Uterus (tissue), 4 donors: Measurements from ENCODE around the gene CHST15. TPM values are rescaled to one million over a fixed set of nuclear protein-coding genes. Genes with fewer than 3 reads are reported as not detected.
A peak's percentile ranks its signal among the peaks of the same experiment; 100 is the strongest.

ENCODE experiments used
- DNase-seq, 2 donors: peaks; one replicate each; pipeline ENCODE4 v3.0.0-alpha.2; 2019 to 2020
- H3K27ac ChIP-seq, 2 donors: fragments of 200-600 bp; sonication (generic); 1 replicate in 1 of 2; 2 replicates in 1 of 2; pipeline ENCODE4 v1.5.1; 2016 to 2018
- H3K27me3 ChIP-seq, 2 donors: fragments of 200-600 bp; sonication (generic); one replicate each; pipeline ENCODE4 v1.5.1; 2018 to 2019; ENCODE audit warnings: control low read depth in 1 of 2
- H3K36me3 ChIP-seq, 2 donors: fragments of 200-600 bp; sonication (generic); one replicate each; pipeline ENCODE4 v1.5.1; 2019; ENCODE audit warnings: control low read depth in 1 of 2
- H3K4me1 ChIP-seq, 2 donors: fragments of 200-600 bp; sonication (generic); one replicate each; pipeline ENCODE4 v1.5.1; 2018 to 2019; ENCODE audit warnings: control low read depth in 1 of 2
- H3K4me3 ChIP-seq, 2 donors: fragments of 200-600 bp; sonication (generic); 1 replicate in 1 of 2; 2 replicates in 1 of 2; pipeline ENCODE4 v1.5.1; 2018 to 2019; ENCODE audit warnings: mild to moderate bottlenecking in 1 of 2
- H3K9me3 ChIP-seq, 2 donors: fragments of 200-600 bp; sonication (generic); one replicate each; pipeline ENCODE4 v1.5.1; 2019; ENCODE audit warnings: control low read depth in 1 of 2
- CTCF ChIP-seq, 4 experiments: fragments of 200-600 bp in 2 of 4; fragments of 450-650 bp in 2 of 4; sonication (generic) in 2 of 4; IDR thresholded peaks; one replicate each; pipeline ENCODE4 v1.5.1; 2016 to 2019; ENCODE audit warnings: antibody characterized with exemption in 4 of 4, mild to moderate bottlenecking in 2 of 4, moderate library complexity in 1 of 4
- POLR2A ChIP-seq, 2 donors: fragments of 450-650 bp; IDR thresholded peaks; one replicate each; pipeline ENCODE4 v1.6.1; 2016; ENCODE audit warnings: antibody characterized with exemption in 2 of 2, mild to moderate bottlenecking in 1 of 2, moderate library complexity in 1 of 2
- intact Hi-C: fragments of 100-400 bp; cut with DNase I; formaldehyde crosslinking; loops from one replicate; pipeline ENCODE4 v1.15.1; 2023; ENCODE audit warnings: low total_unique reads
- total RNA-seq, 4 donors: library from RNA; depleted of rRNA in 3 of 4; stranded (reverse); fragments of >200 nt in 3 of 4; gene quantifications; one replicate each; pipeline versions ENCODE4 v1.1.0 to v1.2.4, GENCODE V29; 2014 to 2023
- donor health status: DM: yes; HTN: yes; CAD: no.

The CHST15 gene
- total RNA-seq, 4 donors from 2014 or later: 9.7 to 28.5 (median 17.8) TPM

GRCh38 chr10:124119216-124119615 lies 25.8 kb upstream of the CHST15 start:
- DNase-seq: no peak
- Histone ChIP-seq H3K27me3 (no peaks in the 10 kb centered on the region), H3K4me1 (no peaks in the 10 kb centered on the region), H3K4me3 (no peak overlapping the region), H3K9me3 (no peaks in the 10 kb centered on the region), H3K27ac (peak overlapping the region; percentile 2 to 34), H3K36me3 (no peaks in the 10 kb centered on the region)
- intact Hi-C loops: no loop called here
- TF ChIP-seq POLR2A (IDR thresholded peaks at IDR 0.05) (no peak), CTCF (IDR thresholded peaks at IDR 0.05) (no peak)

- Histone ChIP-seq H3K36me3 (no peaks in the 10 kb centered on the region), H3K27me3 (no peaks in the 10 kb centered on the region)
- intact Hi-C loops: no loop called here
Observed at GRCh38 chr10:124117833-124118232, 24.4 kb upstream of the CHST15 start.

GRCh38 chr10:124117511-124117785 lies 24.1 kb upstream of the CHST15 start:
- H3K4me1 ChIP-seq: no peaks in the 10 kb centered on the region
- no peaks in the 10 kb centered on the region for H3K27me3 ChIP-seq
- no peaks in the 10 kb centered on the region for H3K36me3 ChIP-seq
- TF ChIP-seq CTCF (IDR thresholded peaks at IDR 0.05) (no peak), POLR2A (IDR thresholded peaks at IDR 0.05) (no peak)
- no peak overlapping the region for H3K4me3 ChIP-seq
- DNase-seq: no peak
- no peak overlapping the region for H3K27ac ChIP-seq
- intact Hi-C loops: no loop called here
- H3K9me3 ChIP-seq: no peaks in the 10 kb centered on the region

More at GRCh38 chr10:124117833-124118232, 24.4 kb upstream of the CHST15 start:
- Histone ChIP-seq H3K9me3 (no peaks in the 10 kb centered on the region), H3K4me3 (no peak overlapping the region), H3K27ac (no peak overlapping the region), H3K4me1 (no peaks in the 10 kb centered on the region)
- TF ChIP-seq CTCF (IDR thresholded peaks at IDR 0.05) (no peak), POLR2A (IDR thresholded peaks at IDR 0.05) (no peak)
- no peak for DNase-seq

- TF ChIP-seq CTCF (IDR thresholded peaks at IDR 0.05): no peak
- no peak for TF ChIP-seq POLR2A (IDR thresholded peaks at IDR 0.05)
- Histone ChIP-seq H3K4me3 (no peak overlapping the region), H3K4me1 (no peaks in the 10 kb centered on the region), H3K27ac (peak overlapping the region in 1 of 2 donors; percentile 17), H3K36me3 (no peaks in the 10 kb centered on the region), H3K27me3 (no peaks in the 10 kb centered on the region), H3K9me3 (no peaks in the 10 kb centered on the region)
- intact Hi-C loops: no loop called here
- DNase-seq: no peak
Observed at GRCh38 chr10:124116771-124117510, 23.5 kb upstream of the CHST15 start.

GRCh38 chr10:124114696-124115095 lies 21.3 kb upstream of the CHST15 start:
- no peak for TF ChIP-seq CTCF (IDR thresholded peaks at IDR 0.05)
- TF ChIP-seq POLR2A (IDR thresholded peaks at IDR 0.05): no peak
- intact Hi-C loops: no loop called here

More at GRCh38 chr10:124114696-124115095, 21.3 kb upstream of the CHST15 start:
- Histone ChIP-seq H3K4me1 (no peaks in the 10 kb centered on the region), H3K27me3 (no peaks in the 10 kb centered on the region), H3K36me3 (no peaks in the 10 kb centered on the region), H3K27ac (no peak overlapping the region), H3K4me3 (no peak overlapping the region), H3K9me3 (no peaks in the 10 kb centered on the region)
- no peak for DNase-seq
